Suprapubic skin (tissue), 4 donors: ENCODE data around the gene C19orf33. TPM values are rescaled to one million over a fixed set of nuclear protein-coding genes. Genes with fewer than 3 reads are reported as not detected.
"Not testable (repeated sequence)": the region's sequence is repeated elsewhere in the genome, so short reads cannot be mapped to it uniquely, and the experiment has no call there.

Experiments used
- DNase-seq, 2 donors: peaks; one replicate each; pipeline ENCODE4 v3.0.0-alpha.2; 2019; ENCODE audit warnings: low spot score in 2 of 2
- H3K27ac ChIP-seq: fragments of 200-600 bp; sonication (generic); one replicate; pipeline ENCODE4 v1.5.1; 2019
- H3K27me3 ChIP-seq: fragments of 200-600 bp; sonication (generic); one replicate; pipeline ENCODE4 v1.5.1; 2019
- H3K36me3 ChIP-seq: fragments of 200-600 bp; sonication (generic); one replicate; pipeline ENCODE4 v1.5.1; 2019
- H3K4me1 ChIP-seq: fragments of 200-600 bp; sonication (generic); one replicate; pipeline ENCODE4 v1.5.1; 2019
- H3K4me3 ChIP-seq: fragments of 200-600 bp; sonication (generic); one replicate; pipeline ENCODE4 v1.5.1; 2019; ENCODE audit warnings: mild to moderate bottlenecking
- H3K9me3 ChIP-seq: fragments of 200-600 bp; sonication (generic); one replicate; pipeline ENCODE4 v1.5.1; 2019
- CTCF ChIP-seq, 2 donors: fragments of 200-600 bp in 1 of 2; fragments of 450-650 bp in 1 of 2; sonication (generic) in 1 of 2; IDR thresholded peaks; one replicate each; pipeline ENCODE4 v1.5.1; 2016 to 2019; ENCODE audit warnings: antibody characterized with exemption in 2 of 2, mild to moderate bottlenecking in 1 of 2, moderate library complexity in 1 of 2
- EP300 ChIP-seq: sonication (generic); formaldehyde crosslinking; IDR thresholded peaks from one replicate; pipeline ENCODE4 v1.6.1; 2017; ENCODE audit warnings: antibody characterized with exemption
- POLR2A ChIP-seq, 2 donors: fragments of 450-650 bp; IDR thresholded peaks; one replicate each; pipeline ENCODE4 v1.6.1; 2017; ENCODE audit warnings: antibody characterized with exemption in 2 of 2, mild to moderate bottlenecking in 2 of 2, moderate library complexity in 2 of 2
- POLR2AphosphoS5 ChIP-seq, 3 donors: sonication (generic); formaldehyde crosslinking; IDR thresholded peaks; one replicate each; pipeline ENCODE4 v1.6.1; 2017; ENCODE audit warnings: antibody characterized with exemption in 3 of 3
- WGBS: methylation state at CpG from one replicate; pipeline ENCODE4 v1.1.5; 2018; 5-methylcytosine and 5-hydroxymethylcytosine counted together
- total RNA-seq, 4 donors: library from RNA; depleted of rRNA; stranded (reverse); fragments of >200 nt; gene quantifications; one replicate each; pipeline ENCODE4 v1.1.0, GENCODE V29; 2016

C19orf33 gene
- total RNA-seq, result 100 to 1,000 TPM; 182 to 452 (median 349) TPM

GRCh38 chr19:38303517-38304351 lies at the start of gene C19orf33:
Gene C19orf33 (plus strand): TSS chr19:38304251. CDS start chr19:38304262, 11 bp downstream.
- TF ChIP-seq CTCF (IDR thresholded peaks at IDR 0.05) (no peak), POLR2AphosphoS5 (IDR thresholded peaks at IDR 0.05) (no peak), EP300 (no peak), POLR2A (IDR thresholded peaks at IDR 0.05) (no peak)
- Histone ChIP-seq H3K9me3 (no peaks in the 10 kb centered on the region), H3K36me3 (peaks cover 27% of the 10 kb centered on the region), H3K27ac (peak within 1 kb of the TSS; percentile 90), H3K4me1 (peaks cover 30% of the 10 kb centered on the region), H3K4me3 (peak within 1 kb of the TSS; percentile 39), H3K27me3 (no peaks in the 10 kb centered on the region)
- DNase-seq, result no peak
- WGBS, result 43% methylated on average over 16 of the region's 28 CpGs

GRCh38 chr19:38255383-38256014 lies 48.6 kb upstream of the C19orf33 start:
- Histone ChIP-seq H3K4me1 (peaks cover 44% of the 10 kb centered on the region), H3K9me3 (no peaks in the 10 kb centered on the region), H3K27me3 (peaks cover 13% of the 10 kb centered on the region), H3K27ac (peak overlapping the region; percentile 40), H3K36me3 (no peaks in the 10 kb centered on the region), H3K4me3 (peak overlapping the region; percentile 50)
- WGBS, result 64% methylated on average over 13 of the region's 17 CpGs
- TF ChIP-seq POLR2AphosphoS5 (IDR thresholded peaks at IDR 0.05) (no peak), EP300 (no peak), CTCF (IDR thresholded peaks at IDR 0.05) (no peak), POLR2A (IDR thresholded peaks at IDR 0.05) (no peak)
- DNase-seq, result no peak

GRCh38 chr19:38261942-38262341 lies 42.1 kb upstream of the C19orf33 start:
- not testable (repeated sequence) for DNase-seq, H3K36me3 ChIP-seq, H3K9me3 ChIP-seq, H3K27me3 ChIP-seq, H3K27ac ChIP-seq, H3K4me3 ChIP-seq
- H3K4me1 ChIP-seq, result peaks cover 28% of the 10 kb centered on the region
- 94% methylated on average over 12 of the region's 12 CpGs for WGBS

GRCh38 chr19:38262585-38263268 lies 41.3 kb upstream of the C19orf33 start:
- no peak for DNase-seq
- H3K36me3 ChIP-seq, result no peaks in the 10 kb centered on the region
- peaks cover 36% of the 10 kb centered on the region for H3K4me1 ChIP-seq
- no peak for TF ChIP-seq POLR2A (IDR thresholded peaks at IDR 0.05)
- no peak for TF ChIP-seq POLR2AphosphoS5 (IDR thresholded peaks at IDR 0.05)
- TF ChIP-seq EP300, result no peak
- TF ChIP-seq CTCF (IDR thresholded peaks at IDR 0.05), result no peak
- no peak overlapping the region for H3K27ac ChIP-seq
- peaks cover 4% of the 10 kb centered on the region for H3K27me3 ChIP-seq
- H3K4me3 ChIP-seq, result no peak overlapping the region
- no peaks in the 10 kb centered on the region for H3K9me3 ChIP-seq
- WGBS, result 96% methylated on average over 7 of the region's 7 CpGs

GRCh38 chr19:38263689-38264485 lies 40.2 kb upstream of the C19orf33 start:
- TF ChIP-seq POLR2AphosphoS5 (IDR thresholded peaks at IDR 0.05) (no peak), CTCF (IDR thresholded peaks at IDR 0.05) (no peak), POLR2A (IDR thresholded peaks at IDR 0.05) (no peak), EP300 (no peak)
- Histone ChIP-seq H3K4me3 (peak overlapping the region; percentile 60), H3K27me3 (peaks cover 4% of the 10 kb centered on the region), H3K36me3 (no peaks in the 10 kb centered on the region), H3K27ac (peak overlapping the region; percentile 87), H3K9me3 (no peaks in the 10 kb centered on the region), H3K4me1 (peaks cover 43% of the 10 kb centered on the region)
- no peak for DNase-seq
- 17% methylated on average over 17 of the region's 34 CpGs for WGBS
